Measurements from ENCODE around the gene ARL15. TPM values are rescaled to one million over a fixed set of nuclear protein-coding genes. Genes with fewer than 3 reads are reported as not detected.

ARL15 gene
- total and polyA plus RNA-seq, 9 donors = 14.9 to 34.0 (median 19.2) TPM

DNA sequence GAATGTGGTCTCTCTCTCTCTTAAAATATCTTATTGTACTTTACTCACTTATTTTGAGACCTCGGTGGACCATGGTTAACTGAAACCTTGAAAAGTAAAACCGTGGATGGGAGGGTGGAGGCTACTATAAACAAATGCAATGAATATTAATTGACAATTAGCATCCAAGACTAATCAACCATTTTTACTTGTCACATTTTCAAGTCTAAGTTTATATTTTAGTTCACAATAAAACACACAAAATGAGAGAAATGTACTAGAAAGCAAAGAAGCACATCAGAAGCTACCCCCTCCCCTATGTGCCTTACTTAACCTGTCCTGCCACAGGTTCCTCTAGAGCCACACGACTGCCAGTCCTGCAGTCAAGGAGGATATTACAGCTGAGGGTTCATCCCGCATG, 4.6 kb downstream of the ARL15 start:
- H3K36me3 ChIP-seq = no peaks in the 10 kb centered on the region
- no peaks in the 10 kb centered on the region for H3K9me3 ChIP-seq
- WGBS, 3 donors = 79 to 82% (median 80%) methylated on average over 4 of the region's 4 CpGs
- H3K27me3 ChIP-seq = no peaks in the 10 kb centered on the region
- intact Hi-C loops (cut with DNase I) = no loop called here
- no peaks in the 10 kb centered on the region for H3K4me1 ChIP-seq (ENCODE audit: insufficient read depth)
- TF ChIP-seq CTCF (IDR thresholded peaks at IDR 0.05) = no peak
- no peak for TF ChIP-seq POLR2A (IDR thresholded peaks at IDR 0.05)
- no peak for TF ChIP-seq EP300 (IDR thresholded peaks at IDR 0.05)
- no peak for DNase-seq
- H3K27ac ChIP-seq = no peak overlapping the region
- no peak overlapping the region for H3K4me3 ChIP-seq

DNA sequence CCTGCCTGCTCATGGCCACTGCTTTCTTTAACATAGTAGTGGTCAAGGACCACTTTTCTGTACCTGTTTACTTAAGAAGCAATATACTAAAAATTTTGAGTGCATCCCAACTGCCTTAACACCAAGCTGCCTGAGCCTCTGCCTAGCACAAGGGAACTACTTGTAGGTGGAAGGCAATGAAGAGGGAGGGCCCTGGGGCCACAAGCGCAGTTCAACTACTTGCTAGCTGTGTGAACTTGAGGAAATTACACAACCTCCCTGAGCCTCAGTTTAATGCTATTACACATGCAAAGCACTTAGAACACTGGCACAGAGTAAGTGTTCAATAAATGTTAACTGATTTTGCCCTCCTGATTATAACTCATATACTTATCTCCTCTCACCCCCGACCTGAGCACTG, 6.3 kb downstream of the ARL15 start:
- Histone ChIP-seq H3K4me3 (no peak overlapping the region), H3K27ac (no peak overlapping the region), H3K4me1 (ENCODE audit: insufficient read depth) (no peaks in the 10 kb centered on the region), H3K27me3 (no peaks in the 10 kb centered on the region), H3K36me3 (no peaks in the 10 kb centered on the region), H3K9me3 (no peaks in the 10 kb centered on the region)
- no peak for DNase-seq
- 84 to 93% (median 92%) methylated on average over 2 of the region's 2 CpGs for WGBS, 3 donors
- intact Hi-C loops (cut with DNase I) = no loop called here
- TF ChIP-seq POLR2A (IDR thresholded peaks at IDR 0.05) (no peak), EP300 (IDR thresholded peaks at IDR 0.05) (no peak), CTCF (IDR thresholded peaks at IDR 0.05) (no peak)

- no peak for DNase-seq
- 90 to 92% (median 92%) methylated on average over 5 of the region's 5 CpGs for WGBS, 3 donors
- no peak overlapping the region for H3K27ac ChIP-seq
- H3K4me1 ChIP-seq (ENCODE audit: insufficient read depth) = no peaks in the 10 kb centered on the region
- H3K27me3 ChIP-seq = no peaks in the 10 kb centered on the region
- H3K9me3 ChIP-seq = no peaks in the 10 kb centered on the region
- no peaks in the 10 kb centered on the region for H3K36me3 ChIP-seq
- TF ChIP-seq EP300 (IDR thresholded peaks at IDR 0.05) = no peak
- TF ChIP-seq POLR2A (IDR thresholded peaks at IDR 0.05) = no peak
- TF ChIP-seq CTCF (IDR thresholded peaks at IDR 0.05) = no peak
- H3K4me3 ChIP-seq = no peak overlapping the region
- intact Hi-C loops (cut with DNase I) = no loop called here
Measured at GRCh38 chr5:54302267-54302687, 8.1 kb downstream of the ARL15 start.

DNA sequence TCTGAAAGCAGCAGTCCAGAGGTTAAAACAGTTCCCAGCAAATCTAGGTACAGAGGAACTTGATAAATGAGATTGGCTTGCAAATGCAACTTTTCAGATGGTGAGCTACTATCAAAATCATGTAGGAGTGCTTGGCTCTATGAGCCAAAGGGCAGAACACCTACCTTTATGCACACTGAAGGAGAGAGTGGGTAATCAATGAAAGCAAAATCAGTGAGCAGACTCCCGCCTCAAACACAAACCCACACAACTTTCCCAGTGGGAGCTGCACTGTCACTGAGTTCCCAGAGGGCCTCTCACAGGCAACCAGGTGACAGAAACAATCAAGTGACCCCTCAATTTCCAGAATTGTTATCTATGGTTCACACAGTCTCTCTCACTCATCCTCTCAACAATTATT, 8.5 kb downstream of the ARL15 start:
- Histone ChIP-seq H3K27ac (no peak overlapping the region), H3K4me3 (no peak overlapping the region), H3K36me3 (no peaks in the 10 kb centered on the region), H3K9me3 (no peaks in the 10 kb centered on the region), H3K4me1 (ENCODE audit: insufficient read depth) (no peaks in the 10 kb centered on the region), H3K27me3 (no peaks in the 10 kb centered on the region)
- TF ChIP-seq POLR2A (IDR thresholded peaks at IDR 0.05) (no peak), EP300 (IDR thresholded peaks at IDR 0.05) (no peak), CTCF (IDR thresholded peaks at IDR 0.05) (no peak)
- WGBS, 3 donors = 96 to 100% (median 100%) methylated on average over 1 of the region's 1 CpG
- no peak for DNase-seq
- intact Hi-C loops (cut with DNase I) = no loop called here

DNA sequence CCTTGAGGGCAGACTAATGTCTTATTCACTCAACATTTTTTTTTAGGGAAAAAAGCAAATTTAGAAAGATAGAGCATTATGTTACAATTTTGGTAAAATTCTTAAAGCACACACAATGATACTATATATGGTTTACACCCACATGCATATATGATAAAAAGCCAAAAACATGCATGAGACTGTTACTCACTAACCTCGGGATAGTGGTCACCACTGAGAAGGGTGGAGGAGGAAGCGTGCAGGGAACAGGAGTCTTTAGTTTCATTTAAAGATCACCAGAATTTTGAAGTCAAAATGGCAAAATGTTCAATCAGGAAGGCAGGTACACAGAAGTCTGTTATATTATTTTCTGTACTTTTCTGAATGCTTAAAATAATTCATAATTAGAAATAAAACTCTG, 9.2 kb downstream of the ARL15 start:
- Histone ChIP-seq H3K9me3 (no peaks in the 10 kb centered on the region), H3K27ac (no peak overlapping the region), H3K36me3 (no peaks in the 10 kb centered on the region), H3K4me1 (ENCODE audit: insufficient read depth) (no peaks in the 10 kb centered on the region), H3K4me3 (no peak overlapping the region), H3K27me3 (no peaks in the 10 kb centered on the region)
- no peak for DNase-seq
- no peak for TF ChIP-seq CTCF (IDR thresholded peaks at IDR 0.05)
- TF ChIP-seq POLR2A (IDR thresholded peaks at IDR 0.05) = no peak
- no peak for TF ChIP-seq EP300 (IDR thresholded peaks at IDR 0.05)
- 31 to 62% (median 60%) methylated on average over 2 of the region's 2 CpGs for WGBS, 3 donors
- intact Hi-C loops (cut with DNase I) = no loop called here
